Stimulated activated CD4-positive, alpha-beta T cell treated with anti-CD3 and anti-CD28 coated beads, Interleukin-2, amount 100 ng/mL, for 24 hours (primary cell): ENCODE data around the gene NOP9.

Source experiments
- DNase-seq, 2 donors: peaks; one replicate each; pipeline ENCODE4 v3.0.0-alpha.2; 2020

The NOP9 gene

DNA sequence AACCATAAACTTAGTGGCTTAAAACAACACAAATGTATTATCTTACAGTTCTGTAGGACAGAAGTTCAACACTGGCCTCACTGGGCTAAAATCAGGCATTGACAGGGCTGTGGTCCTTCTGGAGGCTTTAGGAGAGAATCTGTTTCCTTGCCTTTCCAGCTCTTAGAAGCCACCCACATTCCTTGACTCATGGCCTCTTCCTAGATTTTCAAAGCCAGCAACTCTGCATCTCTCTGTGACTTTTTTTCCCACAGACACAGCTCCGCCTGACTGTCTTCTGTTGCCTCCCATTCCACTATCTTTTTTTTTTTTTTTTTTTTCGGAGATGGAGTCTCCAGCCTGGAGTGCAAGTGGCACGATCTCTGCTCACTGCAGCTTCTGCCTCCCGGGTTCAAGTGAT, 56.6 kb downstream of the NOP9 start:
- DNase-seq, result no peak
